Astrocyte (in vitro differentiated cells and primary cell): Measurements from ENCODE around the gene CFAP74.

Source experiments
- EZH2 ChIP-seq: IDR thresholded peaks from 2 replicates; pipeline ENCODE4 v1.6.1; 2012; ENCODE audit warnings: mild to moderate bottlenecking, low read length, inconsistent platforms; ENCODE audit not compliant: insufficient read depth
- TF ChIP-seq, protein P1 (sequence below): IDR thresholded peaks from 2 replicates; pipeline ENCODE4 v1.5.1; 2011; ENCODE audit warnings: low read depth, mild to moderate bottlenecking, inconsistent platforms, low read length, moderate library complexity; ENCODE audit not compliant: insufficient read depth

DNA sequence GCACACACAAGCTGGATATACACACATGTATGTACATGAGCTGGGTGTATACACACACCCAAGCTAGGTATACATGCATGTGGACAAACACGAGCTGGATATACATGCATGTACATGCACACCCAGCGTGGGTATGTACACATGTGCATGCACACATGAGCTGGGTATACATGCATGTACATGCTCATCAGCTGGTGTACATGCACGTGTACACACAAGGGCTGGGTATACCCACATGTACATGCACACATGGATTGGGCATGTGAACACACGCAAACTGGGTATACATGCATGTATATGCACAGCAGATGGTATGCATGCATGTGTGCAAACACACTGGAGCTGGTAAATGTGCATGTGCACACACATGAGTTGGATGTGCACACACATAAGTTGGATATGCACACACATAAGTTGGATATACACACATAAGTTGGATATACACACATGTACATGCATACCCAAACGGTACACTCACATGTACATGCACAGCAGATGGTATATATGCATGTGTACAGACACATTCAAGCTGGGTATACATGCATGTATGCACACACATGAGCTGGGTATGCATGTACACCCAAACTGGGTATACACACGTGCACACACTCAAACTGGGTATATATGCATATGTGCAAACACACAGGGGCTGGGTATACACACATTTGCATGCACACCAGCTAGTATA is 105.2 kb downstream of the CFAP74 start:
- TF ChIP-seq, protein P1, sequence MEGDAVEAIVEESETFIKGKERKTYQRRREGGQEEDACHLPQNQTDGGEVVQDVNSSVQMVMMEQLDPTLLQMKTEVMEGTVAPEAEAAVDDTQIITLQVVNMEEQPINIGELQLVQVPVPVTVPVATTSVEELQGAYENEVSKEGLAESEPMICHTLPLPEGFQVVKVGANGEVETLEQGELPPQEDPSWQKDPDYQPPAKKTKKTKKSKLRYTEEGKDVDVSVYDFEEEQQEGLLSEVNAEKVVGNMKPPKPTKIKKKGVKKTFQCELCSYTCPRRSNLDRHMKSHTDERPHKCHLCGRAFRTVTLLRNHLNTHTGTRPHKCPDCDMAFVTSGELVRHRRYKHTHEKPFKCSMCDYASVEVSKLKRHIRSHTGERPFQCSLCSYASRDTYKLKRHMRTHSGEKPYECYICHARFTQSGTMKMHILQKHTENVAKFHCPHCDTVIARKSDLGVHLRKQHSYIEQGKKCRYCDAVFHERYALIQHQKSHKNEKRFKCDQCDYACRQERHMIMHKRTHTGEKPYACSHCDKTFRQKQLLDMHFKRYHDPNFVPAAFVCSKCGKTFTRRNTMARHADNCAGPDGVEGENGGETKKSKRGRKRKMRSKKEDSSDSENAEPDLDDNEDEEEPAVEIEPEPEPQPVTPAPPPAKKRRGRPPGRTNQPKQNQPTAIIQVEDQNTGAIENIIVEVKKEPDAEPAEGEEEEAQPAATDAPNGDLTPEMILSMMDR: no peak
- no peak for TF ChIP-seq EZH2
